IgD-negative memory B cell (primary cell): ENCODE results near the gene DDB1. TPM values are rescaled to one million over a fixed set of nuclear protein-coding genes. Genes with fewer than 3 reads are reported as not detected.

ENCODE experiments used
- H3K27ac Mint-ChIP-seq, 3 donors: one replicate each; pipeline ENCODE4 v1.8.0; 2020 to 2022; ENCODE audit warnings: mild to moderate bottlenecking in 3 of 3, mixed read lengths in 3 of 3, moderate library complexity in 1 of 3
- H3K27me3 Mint-ChIP-seq: one replicate; pipeline ENCODE4 v1.8.0; 2021; ENCODE audit warnings: mixed read lengths
- H3K36me3 Mint-ChIP-seq: one replicate; pipeline ENCODE4 v1.8.0; 2020; ENCODE audit warnings: mild to moderate bottlenecking, mixed read lengths
- H3K4me1 Mint-ChIP-seq, 3 donors: one replicate each; pipeline ENCODE4 v1.8.0; 2020 to 2022; ENCODE audit warnings: mixed read lengths in 3 of 3, mild to moderate bottlenecking in 1 of 3
- H3K4me3 Mint-ChIP-seq, 4 donors: one replicate each; pipeline ENCODE4 v1.8.0; 2020 to 2022; ENCODE audit warnings: mild to moderate bottlenecking in 4 of 4, mixed read lengths in 4 of 4, moderate library complexity in 3 of 4
- H3K9me3 Mint-ChIP-seq, 3 donors: one replicate each; pipeline ENCODE4 v1.8.0; 2020 to 2021; ENCODE audit warnings: mixed read lengths in 3 of 3, mild to moderate bottlenecking in 1 of 3
- polyA plus RNA-seq: library from polyadenylated mRNA; unstranded; fragments of 300-500 nt; fragmentation: Illumina TruSeq; gene quantifications from one replicate; pipeline ENCODE4 v1.2.3, GENCODE V29; 2021

The DDB1 gene
- 81.7 TPM for polyA plus RNA-seq

- peak within 1 kb of the TSS; percentile 85 to 97 (median 92) for H3K4me3 Mint-ChIP-seq
- H3K27me3 Mint-ChIP-seq: no peaks in the 10 kb centered on the region
- peaks cover 36 to 41% (median 40%) of the 10 kb centered on the region in 3 donors for H3K4me1 Mint-ChIP-seq
- H3K9me3 Mint-ChIP-seq: no peaks in the 10 kb centered on the region
- no peaks in the 10 kb centered on the region for H3K36me3 Mint-ChIP-seq
- peak within 1 kb of the TSS; percentile 84 to 96 (median 95) for H3K27ac Mint-ChIP-seq
Measured at GRCh38 chr11:61332797-61333549, at the start of gene DDB1, which contains the start of gene TKFC. DDB1 (minus strand) TSS chr11:61333105; CDS start chr11:61332968, 137 bp downstream. TKFC (plus strand) TSS chr11:61333228; CDS start chr11:61334729, 1,501 bp downstream.

GRCh38 chr11:61380884-61381283 is 48.0 kb upstream of the DDB1 start:
- H3K27me3 Mint-ChIP-seq: no peaks in the 10 kb centered on the region
- H3K27ac Mint-ChIP-seq: no peak overlapping the region
- H3K4me1 Mint-ChIP-seq: peaks cover 0 to 12% (median 5%) of the 10 kb centered on the region in 3 donors
- H3K9me3 Mint-ChIP-seq: no peaks in the 10 kb centered on the region
- H3K4me3 Mint-ChIP-seq: no peak overlapping the region
- H3K36me3 Mint-ChIP-seq: peaks cover 5% of the 10 kb centered on the region

- Mint-ChIP-seq H3K4me1 (peaks cover 0 to 4% (median 0%) of the 10 kb centered on the region in 3 donors), H3K4me3 (no peak overlapping the region), H3K36me3 (peaks cover 7% of the 10 kb centered on the region), H3K9me3 (no peaks in the 10 kb centered on the region), H3K27me3 (no peaks in the 10 kb centered on the region), H3K27ac (no peak overlapping the region)
Measured at GRCh38 chr11:61378713-61379313, 45.9 kb upstream of the DDB1 start.

GRCh38 chr11:61377461-61378160 is 44.7 kb upstream of the DDB1 start:
- Mint-ChIP-seq H3K4me1 (peaks cover 0 to 4% (median 0%) of the 10 kb centered on the region in 3 donors), H3K4me3 (peak overlapping the region in 1 of 4 donors; percentile 54), H3K9me3 (no peaks in the 10 kb centered on the region), H3K36me3 (peaks cover 7% of the 10 kb centered on the region), H3K27ac (no peak overlapping the region), H3K27me3 (no peaks in the 10 kb centered on the region)

GRCh38 chr11:61375761-61376108 is 42.8 kb upstream of the DDB1 start:
- Mint-ChIP-seq H3K36me3 (peaks cover 6% of the 10 kb centered on the region), H3K27me3 (no peaks in the 10 kb centered on the region), H3K27ac (no peak overlapping the region), H3K9me3 (no peaks in the 10 kb centered on the region), H3K4me3 (no peak overlapping the region), H3K4me1 (no peaks in the 10 kb centered on the region)

- Mint-ChIP-seq H3K9me3 (no peaks in the 10 kb centered on the region), H3K36me3 (peaks cover 6% of the 10 kb centered on the region), H3K4me1 (peaks cover 0 to 2% (median 2%) of the 10 kb centered on the region in 3 donors), H3K27ac (peak overlapping the region in 1 of 3 donors; percentile 71), H3K4me3 (no peak overlapping the region), H3K27me3 (no peaks in the 10 kb centered on the region)
Measured at GRCh38 chr11:61372659-61373420, 39.9 kb upstream of the DDB1 start.

GRCh38 chr11:61370349-61371005 is 37.6 kb upstream of the DDB1 start:
- Mint-ChIP-seq H3K4me3 (peak overlapping the region in 1 of 4 donors; percentile 18), H3K27ac (no peak overlapping the region), H3K4me1 (peaks cover 0 to 2% (median 2%) of the 10 kb centered on the region in 3 donors), H3K9me3 (no peaks in the 10 kb centered on the region), H3K27me3 (no peaks in the 10 kb centered on the region), H3K36me3 (peaks cover 3% of the 10 kb centered on the region)

- Mint-ChIP-seq H3K27ac (no peak overlapping the region), H3K36me3 (no peaks in the 10 kb centered on the region), H3K4me3 (peak overlapping the region in 1 of 4 donors; percentile 18), H3K4me1 (peaks cover 0 to 2% (median 2%) of the 10 kb centered on the region in 3 donors), H3K27me3 (no peaks in the 10 kb centered on the region), H3K9me3 (no peaks in the 10 kb centered on the region)
Measured at GRCh38 chr11:61369372-61370348, 36.8 kb upstream of the DDB1 start.

GRCh38 chr11:61368646-61369045 is 35.7 kb upstream of the DDB1 start:
- Mint-ChIP-seq H3K27me3 (no peaks in the 10 kb centered on the region), H3K36me3 (no peaks in the 10 kb centered on the region), H3K4me3 (peak overlapping the region in 1 of 4 donors; percentile 35), H3K27ac (peak overlapping the region in 2 of 3 donors; percentile 43 to 59), H3K4me1 (peaks cover 3 to 6% (median 4%) of the 10 kb centered on the region in 3 donors), H3K9me3 (no peaks in the 10 kb centered on the region)

GRCh38 chr11:61367406-61367805 is 34.5 kb upstream of the DDB1 start:
- Mint-ChIP-seq H3K4me1 (peaks cover 5 to 16% (median 14%) of the 10 kb centered on the region in 3 donors), H3K27ac (no peak overlapping the region), H3K27me3 (no peaks in the 10 kb centered on the region), H3K4me3 (no peak overlapping the region), H3K9me3 (no peaks in the 10 kb centered on the region), H3K36me3 (no peaks in the 10 kb centered on the region)

GRCh38 chr11:61364012-61364675 is 31.2 kb upstream of the DDB1 start:
- Mint-ChIP-seq H3K27ac (peak overlapping the region; percentile 43 to 97 (median 93)), H3K9me3 (no peaks in the 10 kb centered on the region), H3K27me3 (no peaks in the 10 kb centered on the region), H3K4me3 (peak overlapping the region in 3 of 4 donors; percentile 76 to 97 (median 94)), H3K36me3 (no peaks in the 10 kb centered on the region), H3K4me1 (peaks cover 16 to 26% (median 25%) of the 10 kb centered on the region in 3 donors)

GRCh38 chr11:61362542-61362875 is 29.6 kb upstream of the DDB1 start:
- H3K27ac Mint-ChIP-seq: peak overlapping the region; percentile 93 to 98 (median 97)
- no peaks in the 10 kb centered on the region for H3K27me3 Mint-ChIP-seq
- H3K9me3 Mint-ChIP-seq: no peaks in the 10 kb centered on the region
- H3K4me3 Mint-ChIP-seq: peak overlapping the region; percentile 94 to 100 (median 98)
- H3K36me3 Mint-ChIP-seq: no peaks in the 10 kb centered on the region
- peaks cover 21 to 35% (median 34%) of the 10 kb centered on the region in 3 donors for H3K4me1 Mint-ChIP-seq
